CD4-positive, alpha-beta T cell (primary cell): ENCODE measurements around the gene TLE7. TPM values are rescaled to one million over a fixed set of nuclear protein-coding genes. Genes with fewer than 3 reads are reported as not detected.

ENCODE experiments used
- ATAC-seq: fragments of 200-7000 bp; cut with Tn5 transposase; one replicate; pipeline ENCODE4 v1.10.0; 2022; ENCODE audit warnings: mild to moderate bottlenecking; ENCODE audit not compliant: poor library complexity
- CTCF ChIA-PET: fragments of 350-600 bp; sonication (Branson Sonifier 250); formaldehyde crosslinking; loops from one replicate; lab custom pipeline; 2021; ENCODE audit warnings: antibody characterized with exemption, inconsistent platforms; lab: Charles Lee
- POLR2A ChIA-PET: fragments of 350-600 bp; sonication (Branson Sonifier 250); formaldehyde crosslinking; loops from one replicate; lab custom pipeline; 2021; ENCODE audit warnings: antibody characterized with exemption, inconsistent platforms; lab: Charles Lee
- DNase-seq, 14 experiments: peaks; one replicate each; pipeline ENCODE4 v3.0.0-alpha.2; 2013 to 2020; ENCODE audit warnings: mixed read lengths in 2 of 14
- H3K27ac ChIP-seq, 2 donors: one replicate each; pipeline versions ENCODE4 v1.5.1 to v1.7.0; 2013; ENCODE audit warnings: low read length in 2 of 2, low read depth in 1 of 2, mild to moderate bottlenecking in 1 of 2
- H3K27me3 ChIP-seq, 2 experiments: 1 replicate in 1 of 2; 2 replicates in 1 of 2; pipeline versions ENCODE4 v1.6.1 to v1.7.0; 2013; ENCODE audit warnings: low read length in 2 of 2, control low read depth in 1 of 2, mild to moderate bottlenecking in 1 of 2, moderate library complexity in 1 of 2; ENCODE audit not compliant: insufficient read depth in 2 of 2, control insufficient read depth in 1 of 2
- H3K36me3 ChIP-seq: one replicate; pipeline ENCODE4 v1.6.1; 2013; ENCODE audit warnings: low read length, control low read depth; ENCODE audit not compliant: insufficient read depth
- H3K4me1 ChIP-seq: one replicate; pipeline ENCODE4 v1.6.1; 2013; ENCODE audit warnings: low read length, control low read depth; ENCODE audit not compliant: insufficient read depth
- H3K4me3 ChIP-seq: one replicate; pipeline ENCODE4 v1.5.1; 2013; ENCODE audit warnings: mild to moderate bottlenecking, low read length, moderate library complexity
- H3K9me3 ChIP-seq, 2 experiments: 1 replicate in 1 of 2; 2 replicates in 1 of 2; pipeline versions ENCODE4 v1.6.1 to v1.7.0; 2013; ENCODE audit warnings: low read length in 2 of 2, mild to moderate bottlenecking in 2 of 2, control low read depth in 1 of 2, moderate library complexity in 1 of 2; ENCODE audit not compliant: control insufficient read depth in 1 of 2, insufficient read depth in 1 of 2
- H3K27ac Mint-ChIP-seq: one replicate; pipeline ENCODE4 v1.8.0; 2020; ENCODE audit warnings: mixed read lengths
- H3K27me3 Mint-ChIP-seq: one replicate; pipeline ENCODE4 v1.8.0; 2021; ENCODE audit warnings: mixed read lengths
- H3K36me3 Mint-ChIP-seq: one replicate; pipeline ENCODE4 v1.8.0; 2021; ENCODE audit warnings: low read depth, mixed read lengths
- H3K4me1 Mint-ChIP-seq: one replicate; pipeline ENCODE4 v1.8.0; 2021; ENCODE audit warnings: low read depth, mixed read lengths
- H3K4me3 Mint-ChIP-seq: one replicate; pipeline ENCODE4 v1.8.0; 2020; ENCODE audit warnings: mild to moderate bottlenecking, mixed read lengths
- H3K9me3 Mint-ChIP-seq: one replicate; pipeline ENCODE4 v1.8.0; 2020; ENCODE audit warnings: mixed read lengths
- CTCF ChIP-seq: fragments of 200-600 bp; IDR thresholded peaks from one replicate; pipeline ENCODE4 v1.8.0; 2022; ENCODE audit warnings: antibody characterized with exemption, mild to moderate bottlenecking
- intact Hi-C, 2 experiments: fragments of 100-400 bp; cut with DNase I in 1 of 2; cut with micrococcal nuclease in 1 of 2; formaldehyde crosslinking; loops; one replicate each; pipeline versions ENCODE4 v1.15.1 to v1.9.0; 2023 to 2025; cut with DNase I, micrococcal nuclease
- total RNA-seq, 174 experiments: library from RNA in 2 of 174; stranded (reverse) in 2 of 174; gene quantifications; one replicate each; pipeline ENCODE4 v1.2.3 and lab custom pipeline; 2021 to 2026

Gene TLE7
- total RNA-seq, 2 experiments from 2014 or later, result not detected

DNA sequence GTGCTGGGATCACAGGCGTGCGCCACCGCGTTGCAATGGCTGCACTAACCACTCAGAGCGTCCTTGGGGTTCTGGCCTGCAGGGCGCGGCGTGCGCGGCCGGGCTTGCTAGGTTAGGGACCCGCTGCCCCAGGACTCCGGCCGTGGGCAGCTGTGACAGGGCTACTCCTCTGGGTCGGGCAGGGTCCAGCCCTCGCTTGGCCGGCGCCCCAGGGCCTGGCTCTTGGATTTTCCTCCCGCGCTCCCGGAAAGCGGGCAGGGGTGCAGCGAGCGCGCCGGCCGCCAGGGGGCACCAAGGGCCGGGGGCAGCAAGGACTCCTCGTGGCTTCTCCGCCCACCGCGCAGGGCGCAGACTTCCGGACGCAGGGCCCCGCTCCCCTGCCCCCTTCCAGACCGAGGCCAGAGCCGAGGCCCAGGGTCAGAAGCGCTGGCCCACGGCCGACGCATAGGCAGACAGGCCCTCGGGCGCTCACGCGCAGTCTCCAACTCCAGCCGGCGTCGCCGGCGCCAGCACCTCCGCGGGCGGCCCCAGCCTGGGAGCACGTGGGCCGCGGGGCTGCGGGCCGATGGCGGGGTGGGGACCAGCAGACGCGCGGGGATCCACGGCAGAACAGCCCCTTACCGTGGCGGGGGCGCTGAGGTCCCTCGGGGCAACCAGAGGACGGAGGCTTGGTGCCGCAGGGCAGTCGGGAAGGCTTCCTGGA lies 355 bp downstream of the TLE7 start:
- peaks cover 19 to 49% of the 10 kb centered on the region in 2 experiments for H3K9me3 ChIP-seq
- peaks cover 0 to 6% of the 10 kb centered on the region in 2 experiments for H3K27me3 ChIP-seq
- H3K4me3 Mint-ChIP-seq, result no peak overlapping the region
- no peaks in the 10 kb centered on the region for H3K4me1 Mint-ChIP-seq
- peaks cover 30% of the 10 kb centered on the region for H3K27me3 Mint-ChIP-seq
- ATAC-seq (peak; percentile 39), DNase-seq (peak in 6 of 14 experiments; percentile 8 to 60 (median 29))
- no peak overlapping the region for H3K27ac ChIP-seq
- intact Hi-C loops, result loop anchor here (1.0 kb wide), 1 partner anchor 58 kb away; no protein-coding TSS in a partner anchor
- POLR2A ChIA-PET, result no interaction called here
- no peak overlapping the region for H3K27ac Mint-ChIP-seq
- H3K9me3 Mint-ChIP-seq, result peaks cover 4% of the 10 kb centered on the region
- H3K36me3 ChIP-seq, result no peaks in the 10 kb centered on the region
- H3K36me3 Mint-ChIP-seq, result peaks cover 13% of the 10 kb centered on the region
- no peak overlapping the region for H3K4me3 ChIP-seq
- H3K4me1 ChIP-seq, result peaks cover 5% of the 10 kb centered on the region
- TF ChIP-seq CTCF, result peak; percentile 60
- CTCF ChIA-PET, result no interaction called here

DNA sequence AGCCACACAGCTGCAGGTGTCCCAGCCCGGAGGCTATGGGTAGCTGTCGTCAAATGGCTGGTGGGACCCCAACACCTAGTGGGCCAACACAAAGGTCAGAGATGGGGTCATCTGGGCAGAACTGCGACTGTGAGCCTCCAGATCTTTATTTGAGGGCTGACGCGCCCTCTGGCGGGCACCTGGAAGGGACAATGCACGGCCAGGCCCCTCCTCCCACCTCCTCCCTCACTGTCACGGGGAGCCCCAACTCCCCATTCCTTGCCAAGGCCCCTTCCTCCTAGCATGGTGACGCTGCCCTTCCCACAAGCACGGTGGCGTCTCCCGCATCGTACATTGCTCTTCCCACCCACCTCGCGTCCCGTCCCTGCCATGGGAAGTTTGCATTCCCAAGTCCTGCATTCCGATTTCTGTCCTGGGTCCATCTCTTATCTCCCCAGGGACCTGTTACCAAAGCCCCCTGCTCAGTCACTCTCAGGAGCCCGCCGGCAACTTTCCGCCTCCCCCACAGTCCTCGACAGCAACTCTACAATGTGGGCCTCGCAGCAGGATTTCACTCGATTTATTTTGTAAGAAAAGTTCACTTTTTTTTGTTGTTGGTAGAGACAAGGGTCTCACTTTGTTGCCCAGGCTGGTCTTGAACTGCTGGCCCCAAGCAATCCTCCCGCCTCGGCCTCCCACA lies 1.0 kb downstream of the TLE7 start:
- peaks cover 5% of the 10 kb centered on the region for H3K4me1 ChIP-seq
- Mint-ChIP-seq H3K4me1 (no peaks in the 10 kb centered on the region), H3K27ac (no peak overlapping the region), H3K9me3 (peaks cover 4% of the 10 kb centered on the region), H3K4me3 (no peak overlapping the region), H3K27me3 (peaks cover 30% of the 10 kb centered on the region), H3K36me3 (peaks cover 13% of the 10 kb centered on the region)
- peaks cover 0 to 9% of the 10 kb centered on the region in 2 experiments for H3K27me3 ChIP-seq
- no peak for TF ChIP-seq CTCF
- peak in 2 of 14 experiments; percentile 16 to 34 for DNase-seq
- ChIA-PET POLR2A (no interaction called here), CTCF (no interaction called here)
- no peaks in the 10 kb centered on the region for H3K36me3 ChIP-seq
- H3K9me3 ChIP-seq, result peaks cover 12 to 43% of the 10 kb centered on the region in 2 experiments
- intact Hi-C loops, result loop anchor here (1.0 kb wide), 1 partner anchor 58 kb away; no protein-coding TSS in a partner anchor
- no peak overlapping the region for H3K27ac ChIP-seq
- ATAC-seq, result no peak
- no peak overlapping the region for H3K4me3 ChIP-seq

- Mint-ChIP-seq H3K4me3 (no peak overlapping the region), H3K36me3 (peaks cover 8% of the 10 kb centered on the region), H3K27me3 (peaks cover 30% of the 10 kb centered on the region), H3K4me1 (no peaks in the 10 kb centered on the region), H3K27ac (no peak overlapping the region), H3K9me3 (peaks cover 4% of the 10 kb centered on the region)
- intact Hi-C loops, result no loop called here
- CTCF ChIA-PET, result no interaction called here
- H3K4me3 ChIP-seq, result no peak overlapping the region
- peaks cover 0 to 10% of the 10 kb centered on the region in 2 experiments for H3K27me3 ChIP-seq
- no peaks in the 10 kb centered on the region for H3K36me3 ChIP-seq
- peaks cover 6 to 36% of the 10 kb centered on the region in 2 experiments for H3K9me3 ChIP-seq
- POLR2A ChIA-PET, result no interaction called here
- ATAC-seq (no peak), DNase-seq (no peak)
- H3K4me1 ChIP-seq, result peaks cover 5% of the 10 kb centered on the region
- no peak overlapping the region for H3K27ac ChIP-seq
- TF ChIP-seq CTCF, result no peak
Measured at GRCh38 chr16:71439523-71439922, 2.3 kb downstream of the TLE7 start.
